ENCODE data around the gene HIVEP3. TPM values are rescaled to one million over a fixed set of nuclear protein-coding genes. Genes with fewer than 3 reads are reported as not detected.

HIVEP3 gene
- total RNA-seq, 4 donors from 2014 or later = 4.6 to 8.3 (median 6.5) TPM

DNA sequence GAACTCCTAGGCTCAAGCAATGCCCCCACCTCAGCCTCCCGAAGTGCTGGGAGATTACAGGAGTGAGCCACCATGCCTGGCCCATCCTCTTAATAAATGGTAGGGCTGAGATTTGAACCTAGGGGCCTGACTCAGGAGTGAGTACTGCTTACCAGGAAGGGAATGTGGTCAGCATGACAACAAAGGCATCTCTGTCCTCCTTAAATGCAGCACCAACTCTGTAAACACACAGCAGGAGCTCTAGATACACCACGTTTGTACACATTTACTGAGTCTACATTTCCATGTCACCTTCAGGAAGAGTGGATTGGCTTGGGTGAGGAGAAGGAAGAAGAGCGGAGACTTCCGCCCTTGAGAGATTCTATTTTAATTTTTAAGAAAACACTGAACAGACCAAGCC, 38.5 kb downstream of the HIVEP3 start:
- no peak for DNase-seq
- Histone ChIP-seq H3K27me3 (no peaks in the 10 kb centered on the region), H3K4me3 (no peak overlapping the region), H3K36me3 (no peaks in the 10 kb centered on the region), H3K9me3 (no peaks in the 10 kb centered on the region), H3K27ac (no peak overlapping the region), H3K4me1 (no peaks in the 10 kb centered on the region)
- TF ChIP-seq CTCF (IDR thresholded peaks at IDR 0.05) (no peak), POLR2A (IDR thresholded peaks at IDR 0.05) (no peak)

DNA sequence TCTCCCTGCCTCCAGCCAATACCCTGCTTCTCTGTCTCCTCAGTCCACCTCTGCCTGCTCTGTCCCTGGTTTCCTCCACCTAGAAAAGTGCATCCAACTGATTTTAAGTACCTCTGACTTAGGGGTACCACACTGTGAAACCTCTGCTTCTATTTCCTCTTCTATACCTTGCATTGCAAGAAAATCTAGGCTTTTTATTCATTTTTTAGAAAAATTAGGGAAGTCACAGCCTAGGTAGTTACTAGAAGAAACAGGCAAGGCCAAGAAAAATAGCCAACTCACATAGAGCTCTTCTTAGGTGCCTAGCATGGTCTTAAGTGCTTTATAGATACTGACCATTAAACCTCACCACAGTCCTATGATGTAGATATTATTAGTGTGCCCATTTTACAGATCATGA, 39.1 kb downstream of the HIVEP3 start:
- H3K27me3 ChIP-seq = no peaks in the 10 kb centered on the region
- H3K36me3 ChIP-seq = no peaks in the 10 kb centered on the region
- TF ChIP-seq POLR2A (IDR thresholded peaks at IDR 0.05) (no peak), CTCF (IDR thresholded peaks at IDR 0.05) (no peak)
- no peaks in the 10 kb centered on the region for H3K9me3 ChIP-seq
- DNase-seq = no peak
- no peak overlapping the region for H3K4me3 ChIP-seq
- no peaks in the 10 kb centered on the region for H3K4me1 ChIP-seq
- no peak overlapping the region for H3K27ac ChIP-seq

DNA sequence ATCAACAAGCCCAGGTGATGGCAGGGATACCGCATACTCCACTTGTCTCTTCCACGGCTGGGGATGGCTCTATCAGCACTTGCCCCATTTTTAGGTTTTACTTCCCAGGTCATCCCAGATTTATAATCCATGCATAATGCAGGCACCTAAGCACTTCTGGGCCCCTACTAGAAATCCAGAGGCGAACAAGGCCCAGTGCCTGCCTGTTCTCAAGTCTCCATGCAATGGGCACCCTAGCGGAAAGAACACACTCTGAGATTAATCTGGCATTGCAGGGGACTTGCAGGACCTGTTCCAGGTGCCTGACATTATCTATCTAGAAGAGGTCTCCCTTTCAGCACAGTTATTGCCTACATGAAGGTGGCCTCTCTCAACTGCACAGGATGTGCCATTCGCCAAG, 39.8 kb downstream of the HIVEP3 start:
- Histone ChIP-seq H3K4me3 (no peak overlapping the region), H3K27ac (no peak overlapping the region), H3K4me1 (no peaks in the 10 kb centered on the region), H3K27me3 (no peaks in the 10 kb centered on the region), H3K36me3 (no peaks in the 10 kb centered on the region), H3K9me3 (no peaks in the 10 kb centered on the region)
- no peak for TF ChIP-seq POLR2A (IDR thresholded peaks at IDR 0.05)
- no peak for TF ChIP-seq CTCF (IDR thresholded peaks at IDR 0.05)
- no peak for DNase-seq

DNA sequence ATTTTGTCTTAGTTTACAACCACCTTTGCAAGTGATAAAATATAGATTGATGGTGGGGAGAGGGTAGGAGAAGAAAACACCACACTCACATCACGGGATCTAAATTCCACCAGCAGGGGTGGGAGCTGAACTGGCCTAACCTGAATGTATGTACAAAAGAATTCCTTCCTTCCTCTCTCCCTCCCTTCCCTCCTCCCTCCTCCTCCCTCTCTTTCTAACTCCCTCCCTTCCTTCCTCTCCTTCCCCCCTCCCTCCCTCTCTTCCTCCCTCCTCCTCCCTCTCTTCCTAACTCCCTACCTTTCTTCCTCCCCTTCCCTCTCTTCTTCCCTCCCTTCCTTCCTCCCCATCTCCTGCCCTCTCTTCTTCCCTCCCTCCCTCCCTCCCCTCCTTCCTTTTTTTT, 40.2 kb downstream of the HIVEP3 start:
- H3K27me3 ChIP-seq = no peaks in the 10 kb centered on the region
- no peaks in the 10 kb centered on the region for H3K9me3 ChIP-seq
- H3K36me3 ChIP-seq = no peaks in the 10 kb centered on the region
- no peaks in the 10 kb centered on the region for H3K4me1 ChIP-seq
- no peak overlapping the region for H3K27ac ChIP-seq
- no peak for DNase-seq
- H3K4me3 ChIP-seq = no peak overlapping the region
- no peak for TF ChIP-seq CTCF (IDR thresholded peaks at IDR 0.05)
- TF ChIP-seq POLR2A (IDR thresholded peaks at IDR 0.05) = no peak

- Histone ChIP-seq H3K9me3 (no peaks in the 10 kb centered on the region), H3K27me3 (no peaks in the 10 kb centered on the region), H3K4me3 (no peak overlapping the region), H3K4me1 (no peaks in the 10 kb centered on the region), H3K27ac (no peak overlapping the region), H3K36me3 (no peaks in the 10 kb centered on the region)
- TF ChIP-seq POLR2A (IDR thresholded peaks at IDR 0.05) = no peak
- no peak for TF ChIP-seq CTCF (IDR thresholded peaks at IDR 0.05)
- DNase-seq = no peak
Measured at GRCh38 chr1:41876576-41877445, 41.9 kb downstream of the HIVEP3 start.
